UCSD-AML1 (cell line): Measurements from ENCODE around the gene NKAPD1.
"Not testable (repeated sequence)": the region's sequence is repeated elsewhere in the genome, so short reads cannot be mapped to it uniquely, and the experiment has no call there.

Experiments
- DNase-seq: peaks from one replicate; lab custom pipeline; 2025; ENCODE audit not compliant: unreplicated experiment; lab: John Stamatoyannopoulos, UW

The NKAPD1 gene

GRCh38 chr11:112085822-112086421, 11.8 kb downstream of the NKAPD1 start:
- DNase-seq, result peak; percentile 67

DNA sequence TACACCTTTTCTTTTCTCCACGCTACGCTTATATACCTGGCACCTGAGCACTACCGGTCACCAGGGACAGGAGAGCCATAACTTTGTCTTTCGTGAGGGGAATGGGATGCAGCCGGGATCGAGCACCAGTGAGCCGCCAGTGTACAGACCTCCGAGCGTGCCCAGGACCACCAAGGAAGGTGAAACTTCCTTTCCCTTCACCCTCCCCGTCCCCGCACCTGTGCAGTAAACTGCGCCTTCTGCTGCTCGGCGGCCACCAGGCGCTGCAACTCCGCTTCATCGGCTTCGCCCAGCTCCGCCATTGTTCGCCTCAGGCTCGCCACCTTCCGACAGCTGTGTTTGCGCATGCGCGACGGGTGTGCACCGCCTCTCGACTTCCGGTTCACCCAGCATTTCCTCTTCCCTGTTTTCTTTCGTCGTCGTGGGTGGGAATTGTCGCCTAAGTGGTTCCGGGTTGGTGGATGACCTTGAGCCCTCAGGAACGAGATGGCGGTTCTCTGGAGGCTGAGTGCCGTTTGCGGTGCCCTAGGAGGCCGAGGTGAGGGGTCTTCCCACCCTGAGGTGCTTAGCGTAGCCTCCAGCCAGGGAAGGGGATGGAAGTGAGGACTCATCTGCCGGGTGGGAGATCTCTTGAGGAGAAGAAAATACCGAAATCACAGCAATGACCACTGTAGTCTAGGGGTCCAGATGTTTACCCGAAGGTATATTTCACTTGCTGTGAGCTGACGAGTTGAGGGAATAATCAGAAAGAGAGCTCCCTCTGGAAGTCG, 12.5 kb downstream of the NKAPD1 start, which contains the start of the genes SDHD and TIMM8B:
Gene SDHD, plus strand, starts transcription at position 452 of the 770 bp plus-strand sequence. Its CDS starts 35 bp downstream, at position 487.
Gene TIMM8B, minus strand, starts transcription at position 335 of the 770 bp plus-strand sequence. Its CDS starts 33 bp downstream, at position 302.
- DNase-seq, result peak; percentile 95

GRCh38 chr11:112087212-112087611, 13.1 kb downstream of the NKAPD1 start:
- DNase-seq, result no peak

DNA sequence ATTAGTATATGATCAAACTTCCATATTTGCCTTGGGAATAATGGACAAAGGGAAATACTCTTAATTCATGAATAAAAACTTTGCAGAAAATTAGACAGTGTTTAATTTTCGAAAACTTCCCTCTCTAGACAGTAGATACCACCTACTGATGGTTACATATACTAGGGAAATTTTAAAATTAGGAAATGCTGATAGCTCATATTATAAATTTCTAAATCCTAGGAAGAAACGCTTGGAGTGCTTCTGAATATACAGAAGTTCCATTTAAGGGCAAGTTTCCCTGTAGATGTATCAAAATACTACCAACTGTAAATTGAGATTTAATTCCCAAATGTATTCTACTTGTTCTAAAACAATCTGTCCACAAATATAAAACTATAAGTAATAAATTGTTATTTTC, 21.2 kb downstream of the NKAPD1 start:
- DNase-seq, result not testable (repeated sequence)

GRCh38 chr11:112096194-112096593, 22.1 kb downstream of the NKAPD1 start:
- DNase-seq, result no peak

DNA sequence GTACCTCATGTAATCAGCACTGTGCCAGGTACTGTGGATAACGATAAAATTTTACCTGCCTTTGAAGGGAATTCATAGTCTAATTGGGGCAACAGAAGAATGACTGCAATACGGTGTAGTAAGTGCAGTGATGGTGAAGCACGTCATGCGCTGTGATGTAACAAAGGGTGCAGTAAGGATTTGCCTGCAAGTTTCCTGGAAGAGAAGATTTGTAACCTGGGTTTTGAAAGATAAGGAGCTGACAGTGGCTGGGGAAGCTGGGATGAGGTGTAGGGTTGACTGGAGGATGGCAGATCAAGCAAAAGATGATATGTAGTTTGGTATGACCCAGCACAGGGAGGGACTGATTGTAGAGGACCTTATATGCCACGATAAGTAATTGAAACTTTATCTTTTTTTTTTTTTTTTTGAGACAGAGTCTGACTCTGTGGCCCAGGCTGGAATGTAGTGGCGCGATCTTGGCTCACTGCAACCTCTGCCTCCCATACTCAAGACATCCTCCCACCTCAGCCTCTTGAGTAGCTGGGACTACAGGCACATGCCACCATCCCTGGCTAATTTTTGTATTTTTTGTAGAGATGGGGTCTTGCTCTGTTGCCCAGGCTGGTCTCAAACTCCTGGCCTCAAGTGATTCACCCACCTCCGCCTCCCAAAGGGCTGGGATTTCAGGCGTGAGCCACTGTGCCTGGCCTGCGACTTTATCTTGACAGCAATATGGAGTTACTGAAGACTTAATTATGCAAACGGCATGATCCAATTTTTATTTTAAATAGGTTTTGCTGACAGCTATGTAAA, 23.8 kb downstream of the NKAPD1 start:
- DNase-seq, result no peak

- no peak for DNase-seq
These were observed 26.4 kb downstream of the NKAPD1 start for GRCh38 chr11:112100462-112100861.

DNA sequence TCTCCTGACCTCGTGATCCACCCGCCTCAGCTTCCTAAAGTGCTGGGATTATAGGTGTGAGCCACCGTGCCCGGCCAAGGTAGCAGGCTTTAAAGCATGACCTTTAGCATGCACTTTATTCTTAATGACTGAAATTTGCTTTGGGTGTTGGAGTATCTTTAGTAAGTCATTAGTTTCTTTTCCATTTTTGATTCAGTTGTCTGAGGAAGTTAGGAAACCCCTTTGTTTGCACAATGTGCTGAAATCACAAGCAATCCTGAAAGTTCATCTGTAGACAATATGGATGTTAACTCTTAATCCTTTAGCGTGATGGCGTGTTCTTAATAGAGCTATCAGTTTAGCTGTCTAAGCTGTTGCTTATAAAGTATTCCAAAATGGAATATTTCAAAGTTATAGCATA, 29.3 kb downstream of the NKAPD1 start:
- DNase-seq, result no peak

- no peak for DNase-seq
These were observed 32.0 kb downstream of the NKAPD1 start for GRCh38 chr11:112106070-112106469.

DNA sequence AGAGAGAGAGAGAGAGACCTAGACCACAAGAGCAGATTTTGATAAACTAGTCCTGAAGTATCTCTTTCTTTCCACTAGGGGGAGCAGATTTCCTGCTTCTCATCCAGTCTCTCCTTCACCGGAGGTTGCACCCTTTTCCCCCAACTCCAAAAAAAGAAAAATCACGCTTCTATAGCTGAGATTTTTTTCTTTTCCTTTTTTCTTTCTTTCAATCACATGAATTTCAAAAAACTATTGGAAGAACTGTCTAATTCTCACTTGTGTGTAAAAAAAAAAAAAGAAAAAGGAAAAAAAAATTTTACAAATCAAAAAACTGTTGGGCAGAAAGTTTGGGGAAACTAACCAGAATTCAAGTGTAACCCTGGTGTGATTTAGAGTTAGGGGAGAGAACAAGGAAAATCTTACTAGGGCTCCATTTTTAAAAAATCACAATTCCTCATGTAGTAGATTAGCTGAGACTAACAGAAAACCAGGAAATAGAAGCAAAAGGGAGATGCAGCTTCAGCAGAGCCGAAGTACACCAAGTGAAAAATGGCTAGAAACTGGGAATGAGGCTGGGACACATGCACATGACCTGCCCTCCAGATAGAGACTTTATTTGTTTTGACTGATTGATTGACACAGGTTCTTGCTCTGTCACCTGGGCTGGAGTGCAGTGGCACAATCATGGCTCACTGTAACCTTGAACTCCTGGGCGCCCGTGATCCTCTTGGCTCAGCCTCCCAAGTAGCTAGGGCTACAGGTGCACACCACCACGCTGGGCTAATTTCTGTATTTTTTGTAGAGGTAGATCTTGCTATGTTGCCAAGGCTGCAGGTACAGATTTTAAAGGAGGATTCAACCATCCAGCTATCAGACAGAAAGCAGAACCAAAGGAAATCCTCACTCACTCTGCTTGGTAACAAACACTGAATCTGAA, 39.7 kb downstream of the NKAPD1 start:
- no peak for DNase-seq

- no peak for DNase-seq
These were observed 40.4 kb downstream of the NKAPD1 start for GRCh38 chr11:112114460-112114859.

DNA sequence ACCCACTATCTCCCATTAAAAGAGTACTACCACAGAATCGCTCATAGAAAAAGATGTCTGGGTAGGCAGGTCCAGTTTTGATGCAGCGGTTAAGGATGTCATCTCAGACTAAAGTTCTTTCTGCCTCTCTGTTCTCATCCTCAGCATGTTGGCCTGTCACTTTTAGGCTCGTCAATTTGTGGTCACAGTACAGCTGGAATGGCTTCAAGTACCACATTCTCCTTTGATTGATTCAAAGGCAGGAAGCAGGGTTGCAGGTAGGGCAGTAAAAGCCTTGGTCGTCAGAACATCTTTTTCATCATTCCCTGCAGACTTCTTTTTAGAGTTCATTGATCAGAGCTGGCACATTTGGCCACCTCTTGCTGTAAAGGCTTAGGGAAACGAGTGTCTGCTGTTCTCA, 41.3 kb downstream of the NKAPD1 start:
- no peak for DNase-seq

DNA sequence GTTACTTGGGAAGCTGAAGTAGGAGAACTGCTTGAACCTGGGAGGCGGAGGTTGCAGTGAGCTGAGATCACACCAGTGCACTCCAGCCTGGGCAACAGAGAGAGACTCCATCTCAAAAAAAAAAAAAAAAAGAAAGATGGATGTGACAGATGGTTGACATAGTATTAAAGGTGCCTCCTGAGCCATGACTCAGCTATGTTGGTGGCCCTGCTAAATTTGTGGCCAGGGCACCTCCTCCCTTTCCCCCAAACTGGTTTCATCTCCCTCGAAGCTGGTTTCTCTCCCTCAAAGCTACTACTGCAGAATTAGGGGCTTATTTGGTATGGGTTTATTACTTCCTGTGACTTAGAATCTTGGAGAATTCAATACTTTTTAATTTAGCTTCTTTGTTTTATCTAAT, 44.1 kb downstream of the NKAPD1 start:
- DNase-seq, result no peak

DNA sequence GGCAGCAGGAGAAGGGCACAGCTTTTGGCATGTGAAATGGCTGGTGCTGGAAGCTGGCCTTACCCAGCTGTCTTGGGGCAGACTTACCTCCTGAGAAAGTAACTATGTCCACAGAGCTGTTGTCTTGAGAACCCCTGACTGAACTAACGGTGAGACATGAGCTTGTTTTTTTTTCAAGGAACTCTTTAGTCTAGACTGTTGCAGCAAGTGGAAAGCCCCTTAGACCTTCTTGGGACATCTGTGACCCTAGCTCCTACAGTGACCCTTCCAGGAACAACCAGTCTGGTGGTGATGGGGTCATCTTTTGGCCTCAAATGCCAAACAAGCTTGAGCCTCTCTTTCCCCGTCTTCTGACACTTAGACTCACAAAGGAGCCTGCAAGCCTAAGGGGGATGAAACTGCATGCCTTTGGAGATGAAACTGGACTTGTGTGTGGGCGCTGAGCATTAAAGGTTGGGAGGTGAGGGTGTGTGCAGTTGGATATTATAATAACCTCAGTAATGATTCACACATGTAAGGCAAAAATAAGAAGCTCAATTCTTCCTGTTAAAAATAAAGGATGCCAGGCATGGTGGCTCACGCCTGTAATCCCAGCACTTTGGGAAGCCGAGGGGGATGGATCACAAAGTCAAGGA, 48.0 kb downstream of the NKAPD1 start:
- no peak for DNase-seq

DNA sequence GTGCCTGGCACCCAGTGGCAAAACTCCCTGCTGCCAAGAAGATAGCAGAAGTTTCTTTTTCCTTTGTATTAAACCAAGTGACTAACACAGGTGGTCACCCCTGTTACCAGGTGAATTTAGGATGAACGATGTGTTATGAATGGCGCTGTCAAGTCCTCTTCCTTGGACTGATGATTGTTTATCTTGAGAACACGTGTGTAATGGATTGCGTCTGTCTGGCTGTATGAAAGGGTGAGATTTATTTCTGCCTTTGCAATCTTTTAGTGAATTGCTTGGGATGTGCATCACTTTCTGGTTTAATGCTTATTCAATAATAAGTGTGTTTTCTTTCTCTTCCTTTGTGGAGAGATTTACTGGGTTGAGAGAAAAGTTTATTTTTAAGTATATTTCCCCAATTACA, 49.0 kb downstream of the NKAPD1 start:
- no peak for DNase-seq

GRCh38 chr11:112127056-112127455, 53.0 kb downstream of the NKAPD1 start:
- no peak for DNase-seq

GRCh38 chr11:112128483-112129121, 54.5 kb downstream of the NKAPD1 start:
- no peak for DNase-seq

GRCh38 chr11:112129656-112130055, 55.6 kb downstream of the NKAPD1 start:
- DNase-seq, result no peak

GRCh38 chr11:112132737-112133136, 58.6 kb downstream of the NKAPD1 start:
- peak; percentile 23 for DNase-seq

DNA sequence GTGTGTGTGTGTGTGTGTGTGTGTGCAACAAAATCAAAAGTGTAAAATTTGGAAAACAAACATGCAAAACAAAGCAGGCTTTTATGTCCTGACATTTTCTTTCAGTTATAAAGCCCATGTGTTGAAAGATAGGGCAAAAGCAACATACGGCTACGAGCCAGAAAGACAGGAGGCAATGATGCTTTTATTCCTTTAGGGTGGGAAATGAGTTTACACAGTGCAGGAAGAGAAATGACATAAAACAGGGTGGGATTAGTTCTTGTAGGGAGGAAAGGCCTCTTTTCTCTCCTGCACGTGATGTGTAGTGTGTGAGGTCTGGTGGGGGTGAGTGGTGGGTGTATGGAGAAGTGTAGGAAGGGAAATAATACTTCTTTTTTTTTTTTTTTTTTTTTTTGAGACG, 60.4 kb downstream of the NKAPD1 start:
- no peak for DNase-seq
